ENCODE measurements around the gene SSMEM1. TPM values are rescaled to one million over a fixed set of nuclear protein-coding genes. Genes with fewer than 3 reads are reported as not detected.

Gene SSMEM1
- total and polyA plus RNA-seq, 9 of the 15 experiments (the other 6 are each of a cell fraction or from before 2014, with no cell fraction given), result 0.10 to 0.28 (median 0.18) TPM; not detected in 4

DNA sequence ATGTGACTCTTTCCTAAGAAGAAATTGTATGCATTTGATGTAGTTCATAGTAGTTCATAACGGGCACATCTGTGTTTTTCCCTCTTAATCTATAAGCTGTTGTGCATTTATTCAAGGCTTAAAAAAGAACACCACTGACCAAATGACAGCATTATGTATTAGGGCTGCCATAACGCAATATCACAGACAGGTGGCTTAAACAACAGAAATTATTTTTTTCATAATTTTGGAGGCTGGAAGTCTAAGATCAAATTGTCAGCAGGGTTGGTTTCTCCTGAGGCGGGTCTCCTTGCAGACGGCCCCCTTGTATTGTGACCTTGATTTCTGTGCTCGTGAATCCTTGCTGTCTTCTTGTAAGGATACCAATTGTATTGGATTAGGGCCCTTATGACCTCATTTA is 627 bp upstream of the SSMEM1 start:
- POLR2A ChIA-PET, result interaction anchor here (0.7 kb wide), 1 partner anchor 9 kb away, joined by 3 read pairs; no protein-coding TSS in a partner anchor
- CTCF ChIA-PET (ENCODE audit: low intra/inter-chr PET ratio), result no interaction called here
- Histone ChIP-seq H3K79me2 (ENCODE audit: control insufficient read depth, insufficient read depth, low read length) (peaks cover 31% of the 10 kb centered on the region), H3K36me3 (ENCODE audit: control insufficient read depth, insufficient read depth, low read length) (peaks cover 19% of the 10 kb centered on the region), H3K27ac (ENCODE audit: extremely low read depth, low read depth, low read length) (peak overlapping the region; percentile 42), H3K27me3 (ENCODE audit: control insufficient read depth in 2 of 2, insufficient read depth in 2 of 2, low read length in 2 of 2) (no peaks in the 10 kb centered on the region), H3K9ac (ENCODE audit: insufficient read depth in 1 of 2, low read depth in 2 of 2, low read length in 2 of 2) (peak overlapping the region in 1 of 2 experiments; percentile 24; a peak in 2 of 4 replicates), H4K20me1 (replicated peaks; ENCODE audit: control insufficient read depth, insufficient read depth, low read length) (no peaks in the 10 kb centered on the region), H3K4me2 (ENCODE audit: insufficient read depth, low read length) (peak overlapping the region; percentile 0; the same call in 1 of the 2 replicates), H3K9me3 (replicated peaks; ENCODE audit: control insufficient read depth, insufficient read depth, low read depth, low read length) (no peaks in the 10 kb centered on the region; the same call in 1 of the 2 replicates), H3K4me1 (replicated peaks in 1 of 2; ENCODE audit: control insufficient read depth in 2 of 2, insufficient read depth in 2 of 2, low read length in 2 of 2) (peaks cover 18 to 44% of the 10 kb centered on the region in 2 experiments), H2AFZ (ENCODE audit: low read depth, low read length) (peak overlapping the region; percentile 87), H3K9me1 (ENCODE audit: control insufficient read depth, insufficient read depth, low read length) (no peaks in the 10 kb centered on the region), H3K4me3 (no peak overlapping the region)
- BruUV-seq (replicated peaks), result no TSS peak
- no peak for FAIRE-seq
- in situ Hi-C loops (cut with MboI), result no loop called here
- DNase-seq (ENCODE audit: extremely low read depth in 1 of 4, low spot score in 3 of 4), result peak in 3 of 4 experiments; percentile 30 to 41 (median 34)
- WGBS (ENCODE audit: insufficient coverage, low coverage, missing lambda C conversion rate), result 67% methylated on average over 5 of the region's 5 CpGs
- TF ChIP-seq MED1 (CRISPR knock-in tag; IDR thresholded peaks at IDR 0.05; ENCODE audit: borderline replicate concordance) (no peak), ZNF282 (CRISPR knock-in tag; IDR thresholded peaks at IDR 0.05) (no peak), L3MBTL2 (IDR thresholded peaks at IDR 0.05) (no peak), CEBPG (CRISPR knock-in tag; IDR thresholded peaks at IDR 0.05) (0 out of 2 replicates have a peak, but pooled peaks have one; percentile 27), CEBPG (tag; conservative IDR thresholded peaks at IDR 0.05 in 1 of 2, IDR thresholded peaks at IDR 0.05 in 1 of 2) (no peak), KLF13 (tag; IDR thresholded peaks at IDR 0.05; ENCODE audit: borderline replicate concordance, low read depth) (no peak), STAG1 (CRISPR knock-in tag; IDR thresholded peaks at IDR 0.05; ENCODE audit: borderline replicate concordance) (no peak), CTCFL (IDR thresholded peaks at IDR 0.05; ENCODE audit: borderline replicate concordance, insufficient read depth, low read depth, low read length, poor library complexity, severe bottlenecking) (no peak), ILK (tag; IDR thresholded peaks at IDR 0.05; ENCODE audit: borderline replicate concordance, low read depth) (0 out of 2 replicates have a peak, but pooled peaks have one; percentile 38)
- TF ChIP-seq, protein P1, sequence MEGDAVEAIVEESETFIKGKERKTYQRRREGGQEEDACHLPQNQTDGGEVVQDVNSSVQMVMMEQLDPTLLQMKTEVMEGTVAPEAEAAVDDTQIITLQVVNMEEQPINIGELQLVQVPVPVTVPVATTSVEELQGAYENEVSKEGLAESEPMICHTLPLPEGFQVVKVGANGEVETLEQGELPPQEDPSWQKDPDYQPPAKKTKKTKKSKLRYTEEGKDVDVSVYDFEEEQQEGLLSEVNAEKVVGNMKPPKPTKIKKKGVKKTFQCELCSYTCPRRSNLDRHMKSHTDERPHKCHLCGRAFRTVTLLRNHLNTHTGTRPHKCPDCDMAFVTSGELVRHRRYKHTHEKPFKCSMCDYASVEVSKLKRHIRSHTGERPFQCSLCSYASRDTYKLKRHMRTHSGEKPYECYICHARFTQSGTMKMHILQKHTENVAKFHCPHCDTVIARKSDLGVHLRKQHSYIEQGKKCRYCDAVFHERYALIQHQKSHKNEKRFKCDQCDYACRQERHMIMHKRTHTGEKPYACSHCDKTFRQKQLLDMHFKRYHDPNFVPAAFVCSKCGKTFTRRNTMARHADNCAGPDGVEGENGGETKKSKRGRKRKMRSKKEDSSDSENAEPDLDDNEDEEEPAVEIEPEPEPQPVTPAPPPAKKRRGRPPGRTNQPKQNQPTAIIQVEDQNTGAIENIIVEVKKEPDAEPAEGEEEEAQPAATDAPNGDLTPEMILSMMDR (IDR thresholded peaks at IDR 0.05 in 2 of 3, conservative IDR thresholded peaks at IDR 0.05 in 1 of 3; ENCODE audit: insufficient read depth in 2 of 3, low read depth in 1 of 3, low read length in 3 of 3), result peak in 2 of 3 experiments; percentile 19 to 37; a peak in 1 of 6 replicates
- TF ChIP-seq, protein P2, sequence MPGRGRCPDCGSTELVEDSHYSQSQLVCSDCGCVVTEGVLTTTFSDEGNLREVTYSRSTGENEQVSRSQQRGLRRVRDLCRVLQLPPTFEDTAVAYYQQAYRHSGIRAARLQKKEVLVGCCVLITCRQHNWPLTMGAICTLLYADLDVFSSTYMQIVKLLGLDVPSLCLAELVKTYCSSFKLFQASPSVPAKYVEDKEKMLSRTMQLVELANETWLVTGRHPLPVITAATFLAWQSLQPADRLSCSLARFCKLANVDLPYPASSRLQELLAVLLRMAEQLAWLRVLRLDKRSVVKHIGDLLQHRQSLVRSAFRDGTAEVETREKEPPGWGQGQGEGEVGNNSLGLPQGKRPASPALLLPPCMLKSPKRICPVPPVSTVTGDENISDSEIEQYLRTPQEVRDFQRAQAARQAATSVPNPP (IDR thresholded peaks at IDR 0.05; ENCODE audit: borderline replicate concordance, insufficient read depth, insufficient read length), result no peak
- intact Hi-C loops (cut with micrococcal nuclease), result loop anchor here (5.0 kb wide), 1 partner anchor 120 kb away; no protein-coding TSS in a partner anchor
- ATAC-seq, result no peak
